ENCODE data around the gene SVIP.
A peak's percentile ranks its signal among the peaks of the same experiment; 100 is the strongest.

The SVIP gene, protein sequence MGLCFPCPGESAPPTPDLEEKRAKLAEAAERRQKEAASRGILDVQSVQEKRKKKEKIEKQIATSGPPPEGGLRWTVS

DNA sequence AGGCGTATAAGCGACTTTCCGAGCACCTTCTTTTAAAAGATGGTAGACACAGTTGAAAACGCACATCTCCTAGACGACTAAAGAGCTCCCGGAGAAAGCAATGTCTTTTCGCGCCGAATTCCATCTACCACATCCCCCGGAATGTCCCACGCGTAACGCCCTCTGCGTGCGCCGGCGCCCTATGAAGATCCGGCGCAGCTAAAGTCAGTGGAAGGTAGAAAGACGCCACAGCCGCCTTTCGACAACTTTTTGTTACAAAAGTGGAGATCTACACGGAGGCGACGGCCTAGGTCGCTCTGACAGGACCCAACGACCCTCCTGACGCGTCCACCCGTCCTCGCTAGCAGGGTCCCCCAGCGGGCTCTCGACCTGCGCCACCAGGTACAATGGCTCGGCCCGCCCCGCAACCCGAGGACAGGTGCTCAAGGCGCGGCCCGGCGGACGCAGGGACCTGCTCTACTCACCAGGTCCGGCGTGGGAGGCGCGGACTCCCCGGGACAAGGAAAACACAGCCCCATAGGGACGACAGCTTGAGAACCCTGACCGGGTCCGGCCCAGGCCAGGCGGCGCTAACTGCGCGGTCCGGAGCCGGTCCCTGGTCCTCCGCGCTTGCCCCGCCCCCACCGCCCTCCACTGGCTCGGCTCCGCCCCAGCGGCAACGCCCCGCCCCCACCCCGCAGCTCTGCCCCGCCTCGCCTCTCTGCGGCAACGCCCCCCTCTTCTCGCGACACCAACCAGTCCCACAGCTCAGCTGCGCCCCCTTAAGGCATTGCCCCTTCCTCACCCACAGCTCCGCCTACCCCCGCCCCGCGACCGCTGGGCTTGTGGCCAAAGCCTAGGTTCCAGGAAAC is at the start of gene SVIP:
TSS of gene SVIP (minus strand) at position 571 of the 851 bp plus-strand sequence. CDS start at position 518, 53 bp downstream.
- DNase-seq (ENCODE audit: low read depth) = peak; percentile 79

- no peak for DNase-seq (ENCODE audit: low read depth)
These were observed 49.0 kb upstream of the SVIP start for GRCh38 chr11:22878604-22879003.

- DNase-seq (ENCODE audit: low read depth) = no peak
These were observed 48.4 kb upstream of the SVIP start for GRCh38 chr11:22878039-22878438.

DNA sequence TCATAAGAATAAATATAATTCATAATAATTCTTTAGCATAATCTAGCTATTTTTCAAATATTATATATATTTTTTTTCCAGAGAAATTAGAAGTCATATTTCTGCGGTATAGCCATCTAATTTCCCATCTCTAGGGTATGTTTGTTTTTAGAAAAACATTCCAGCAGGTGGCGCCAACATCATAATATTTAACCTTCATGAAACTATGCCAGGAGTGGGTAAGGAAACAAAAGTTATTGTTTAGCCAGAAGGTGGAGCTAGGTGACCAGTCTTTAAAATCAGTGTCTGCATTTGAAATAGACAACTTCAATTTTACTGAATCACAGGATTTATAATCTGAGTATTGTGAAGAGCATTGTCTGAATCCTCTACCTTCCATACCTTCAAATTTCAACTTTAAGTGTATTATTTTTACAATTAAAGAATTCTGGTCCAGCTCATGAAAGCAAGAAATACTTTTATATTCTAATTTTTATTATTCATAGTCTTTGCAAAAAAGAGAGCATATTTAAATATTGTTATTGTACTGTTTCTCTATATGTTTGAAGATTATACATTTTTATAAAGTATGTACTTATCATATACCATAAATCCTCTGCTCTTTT is 46.4 kb upstream of the SVIP start:
- DNase-seq (ENCODE audit: low read depth) = peak; percentile 3

DNA sequence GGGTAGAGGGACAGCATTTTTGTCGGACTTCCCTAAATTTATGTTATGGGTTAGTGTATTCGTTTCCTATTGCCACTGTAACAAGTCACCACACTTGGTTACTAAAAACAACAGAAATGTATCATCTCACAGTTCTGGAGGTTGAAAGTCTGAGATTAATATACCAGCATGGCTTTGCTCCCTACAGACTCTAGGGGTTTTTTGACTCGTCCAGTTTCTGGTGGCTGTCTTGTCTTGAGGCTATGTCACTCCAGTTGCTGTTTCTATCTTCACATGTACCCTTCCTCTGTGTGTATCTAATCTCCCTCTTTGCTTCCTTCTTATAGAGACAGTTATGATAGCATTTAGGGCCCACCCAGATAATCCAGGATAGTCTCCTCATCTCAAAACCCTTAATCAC is 39.7 kb upstream of the SVIP start:
- no peak for DNase-seq (ENCODE audit: low read depth)

GRCh38 chr11:22860241-22860640 is 30.6 kb upstream of the SVIP start, which contains the start of gene CCDC179:
Gene CCDC179 (minus strand): TSS chr11:22860474. CDS start chr11:22860421, 53 bp downstream.
- no peak for DNase-seq (ENCODE audit: low read depth)

DNA sequence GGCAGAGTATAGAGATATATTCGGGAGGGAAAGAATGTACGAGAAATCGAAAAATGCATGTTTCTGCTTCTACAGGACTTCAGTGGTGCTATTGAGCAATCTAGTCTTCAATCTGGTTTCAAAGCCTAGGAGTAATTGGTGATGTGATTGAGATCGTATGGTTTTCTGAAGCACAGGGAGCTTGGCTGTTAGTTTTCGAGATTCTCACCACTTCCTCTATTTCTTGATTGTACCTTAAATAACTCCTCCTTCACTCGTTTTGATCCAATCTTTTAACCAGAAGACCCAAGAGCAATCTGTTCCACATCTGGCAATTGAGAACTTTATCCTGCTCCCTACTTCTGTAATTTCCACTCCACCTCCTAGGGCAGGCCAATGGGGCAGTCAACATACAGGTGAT is 30.2 kb upstream of the SVIP start:
- no peak for DNase-seq (ENCODE audit: low read depth)

- DNase-seq (ENCODE audit: low read depth) = no peak
These were observed 21.9 kb upstream of the SVIP start for GRCh38 chr11:22851477-22851876.

DNA sequence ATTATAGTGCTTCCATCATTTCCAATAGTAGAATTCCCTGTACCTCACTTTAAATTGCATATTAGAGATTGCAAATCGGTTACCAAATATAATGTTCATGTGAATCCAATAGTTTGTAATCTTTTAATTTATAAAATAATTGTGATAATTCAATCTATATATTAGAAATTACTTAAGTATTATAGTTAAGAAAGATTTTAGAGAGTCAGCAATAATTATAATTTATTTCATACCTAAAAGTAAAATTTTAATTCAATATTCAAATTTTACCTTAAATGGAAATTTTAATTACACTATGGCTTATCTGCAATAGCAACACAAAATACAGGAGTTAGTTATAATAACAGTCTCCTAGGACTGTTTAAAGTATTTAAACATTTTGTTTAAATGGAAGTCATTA is 17.1 kb upstream of the SVIP start:
- no peak for DNase-seq (ENCODE audit: low read depth)

- no peak for DNase-seq (ENCODE audit: low read depth)
These were observed 2.9 kb upstream of the SVIP start for GRCh38 chr11:22832315-22833015.

DNA sequence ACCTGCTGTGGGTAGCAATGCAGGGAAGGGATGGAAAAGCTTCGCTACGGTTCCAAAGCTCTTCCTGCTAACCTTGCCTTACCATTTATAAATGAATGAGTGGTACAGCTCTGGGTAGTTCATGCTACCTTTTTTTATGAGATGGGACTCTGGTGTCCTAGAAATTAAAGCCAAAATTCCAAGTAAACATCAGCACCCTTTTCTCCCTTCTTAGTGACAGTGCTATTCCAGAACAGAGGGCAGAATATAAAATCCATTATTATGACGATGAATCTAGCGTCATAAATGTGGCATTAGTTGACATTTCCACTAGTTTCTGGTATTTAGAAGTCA is 447 bp upstream of the SVIP start:
- no peak for DNase-seq (ENCODE audit: low read depth)

DNA sequence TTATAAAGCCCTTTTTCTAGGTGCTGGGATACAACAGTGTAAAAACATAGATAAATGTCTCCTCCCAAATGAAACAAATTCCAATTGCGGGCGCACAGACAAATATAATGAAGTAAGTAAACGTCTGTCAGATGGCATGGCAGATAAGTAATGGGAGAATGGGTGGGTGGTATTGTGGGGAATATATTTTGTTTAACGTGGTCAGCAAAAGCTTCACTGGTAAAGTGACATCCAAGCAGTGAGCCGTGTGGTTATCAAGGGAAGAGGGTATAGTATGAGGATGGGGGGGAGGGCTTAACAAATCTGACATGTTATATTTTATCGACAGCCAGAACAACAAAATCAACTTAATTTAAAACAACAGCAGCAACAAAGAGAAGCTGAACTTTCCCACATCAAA is 1.2 kb downstream of the SVIP start:
- DNase-seq (ENCODE audit: low read depth) = no peak

GRCh38 chr11:22822203-22822602 is 7.4 kb downstream of the SVIP start:
- DNase-seq (ENCODE audit: low read depth) = no peak

- DNase-seq (ENCODE audit: low read depth) = no peak
These were observed 19.7 kb downstream of the SVIP start for GRCh38 chr11:22809893-22810292.

GRCh38 chr11:22808571-22809197 is 20.9 kb downstream of the SVIP start:
- DNase-seq (ENCODE audit: low read depth) = no peak

DNA sequence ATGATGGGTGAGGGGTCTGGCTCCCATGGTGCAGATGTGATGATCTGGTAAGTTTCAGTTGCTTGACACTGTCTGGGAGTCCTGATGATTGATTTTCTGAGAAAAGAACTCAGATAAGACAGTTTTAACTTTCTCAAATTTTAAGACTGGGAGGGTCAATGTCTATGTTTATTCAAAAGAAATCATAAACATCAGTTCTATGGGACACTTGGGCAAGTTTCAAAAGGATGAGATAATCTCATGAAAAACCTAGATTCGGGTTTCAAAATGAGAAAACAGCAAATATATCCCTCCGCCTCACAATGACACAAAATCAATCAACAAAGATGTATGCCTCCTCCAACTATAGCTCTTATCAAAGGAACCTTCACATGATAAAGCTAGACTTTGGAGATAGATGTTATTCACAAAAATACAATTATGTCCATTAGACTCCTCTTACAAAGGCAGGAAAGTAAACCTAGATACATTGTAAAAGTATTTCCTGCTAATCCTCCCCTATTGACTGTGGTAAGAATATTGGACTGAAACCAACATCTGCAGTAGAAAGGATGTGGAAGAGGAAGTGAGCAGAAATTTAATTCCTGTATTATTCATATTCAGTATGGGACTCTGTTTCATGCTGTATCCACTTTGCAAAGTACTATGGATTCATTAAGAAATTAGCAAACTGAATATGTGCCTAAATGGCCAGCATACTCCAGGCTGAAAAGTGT is 21.6 kb downstream of the SVIP start:
- DNase-seq (ENCODE audit: low read depth) = no peak

GRCh38 chr11:22807391-22807790 is 22.2 kb downstream of the SVIP start:
- DNase-seq (ENCODE audit: low read depth) = no peak

DNA sequence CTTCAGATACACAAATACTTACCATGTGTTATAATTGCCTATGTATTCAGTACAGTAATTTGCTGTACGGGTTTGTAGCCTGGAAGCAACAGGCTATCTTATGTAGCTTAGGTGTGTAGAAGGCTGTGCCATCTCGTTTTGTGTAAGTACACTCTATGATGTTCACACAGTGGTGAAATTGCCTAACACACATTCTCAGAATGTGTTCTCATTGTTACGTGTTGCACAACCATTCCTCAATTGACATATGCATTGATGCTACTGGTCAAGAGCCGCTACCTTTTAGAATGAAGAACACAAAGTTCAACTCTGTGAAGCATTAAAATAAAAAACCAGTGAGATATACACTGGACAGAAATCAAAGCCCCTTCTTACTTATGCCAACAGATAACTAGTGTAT is 26.7 kb downstream of the SVIP start:
- DNase-seq (ENCODE audit: low read depth) = no peak

DNA sequence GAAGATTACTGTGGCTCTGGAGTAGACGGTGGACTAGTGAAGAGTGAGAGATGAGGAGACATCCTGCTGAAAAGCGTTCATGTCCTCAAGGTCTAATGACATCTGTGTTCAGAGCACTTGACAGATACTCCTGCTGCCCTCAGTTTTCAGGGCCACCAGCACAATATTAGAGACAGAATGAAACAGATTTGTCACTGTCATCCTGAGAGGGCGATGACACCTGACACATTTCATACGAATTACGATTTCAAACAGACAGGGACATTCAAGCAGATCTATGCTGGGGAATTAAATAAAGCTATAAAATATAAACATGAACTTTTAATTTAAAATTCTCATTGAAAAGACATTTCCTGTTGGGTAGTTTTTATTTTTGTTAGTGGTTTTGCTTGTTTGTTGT is 29.1 kb downstream of the SVIP start:
- no peak for DNase-seq (ENCODE audit: low read depth)

DNA sequence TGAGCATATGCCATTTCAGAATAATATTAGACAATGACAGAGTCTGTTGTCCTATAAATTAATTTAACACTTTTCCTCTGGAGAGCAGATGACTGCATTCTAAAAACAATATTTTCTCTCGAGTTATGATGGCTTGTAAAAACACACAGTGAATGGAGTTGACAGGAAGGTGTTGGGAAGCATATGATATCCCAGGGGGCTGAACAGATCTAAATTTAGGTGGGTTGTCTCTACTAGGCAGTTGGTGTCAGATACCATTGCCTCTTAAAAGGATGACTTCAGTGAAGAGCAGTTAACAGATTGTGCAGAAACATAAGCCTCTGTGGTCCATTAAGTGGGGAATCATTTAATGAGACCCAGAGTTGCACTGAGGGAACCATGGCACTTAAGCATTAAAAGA is 30.7 kb downstream of the SVIP start:
- DNase-seq (ENCODE audit: low read depth) = no peak

GRCh38 chr11:22797047-22797446 is 32.6 kb downstream of the SVIP start:
- no peak for DNase-seq (ENCODE audit: low read depth)

DNA sequence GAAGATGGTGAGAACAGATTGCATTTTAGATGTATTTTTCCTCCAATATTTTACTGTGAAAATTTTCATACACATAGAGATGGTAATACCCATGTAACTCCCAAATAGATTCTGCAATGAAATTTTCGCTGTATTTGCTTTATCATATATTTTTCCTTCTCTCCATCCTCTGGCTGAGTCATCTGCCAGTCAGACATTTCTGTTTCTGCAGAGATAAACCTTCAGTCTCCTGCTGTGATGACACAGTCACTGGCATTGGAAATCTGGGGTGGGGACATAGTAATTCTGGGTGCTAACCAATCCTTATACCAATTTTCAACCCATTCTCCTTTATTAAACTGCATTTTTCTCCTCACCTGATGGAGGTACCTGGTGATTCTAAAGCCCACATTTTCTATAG is 33.7 kb downstream of the SVIP start:
- DNase-seq (ENCODE audit: low read depth) = no peak
